Measurements from ENCODE around the gene SMCO2. TPM values are rescaled to one million over a fixed set of nuclear protein-coding genes. Genes with fewer than 3 reads are reported as not detected.

The SMCO2 gene
- total and polyA plus RNA-seq, 2 of the 8 experiments (the other 6 are each of a cell fraction or from before 2014, with no cell fraction given) = 0.24 to 0.80 TPM

- TF ChIP-seq CTCF (IDR thresholded peaks at IDR 0.05; ENCODE audit: control extremely low read depth in 1 of 3, insufficient read depth in 1 of 3, low read depth in 1 of 3, low read length in 3 of 3) (no peak), CREB1 (IDR thresholded peaks at IDR 0.05) (no peak)
Observed at GRCh38 chr12:27469176-27469736, 22.7 kb downstream of the SMCO2 start (continued).

Data from H1 (cell line).